ENCODE data around the gene DYSF.
"Not testable (repeated sequence)": the region's sequence is repeated elsewhere in the genome, so short reads cannot be mapped to it uniquely, and the experiment has no call there.

DYSF gene

GRCh38 chr2:71619230-71619741 is 165.9 kb downstream of the DYSF start:
- DNase-seq: no peak

- no peak for DNase-seq
Observed at GRCh38 chr2:71620116-71620515, 166.8 kb downstream of the DYSF start.

GRCh38 chr2:71620851-71621251 is 167.5 kb downstream of the DYSF start:
- no peak for DNase-seq

- no peak for DNase-seq
Observed at GRCh38 chr2:71629273-71629672, 175.9 kb downstream of the DYSF start.

- DNase-seq: no peak
Observed at GRCh38 chr2:71629771-71630453, 176.6 kb downstream of the DYSF start.

- no peak for DNase-seq
Observed at GRCh38 chr2:71630454-71631328, 177.3 kb downstream of the DYSF start.

- no peak for DNase-seq
Observed at GRCh38 chr2:71631411-71631931, 178.1 kb downstream of the DYSF start.

GRCh38 chr2:71633086-71633485 is 179.7 kb downstream of the DYSF start:
- DNase-seq: no peak

GRCh38 chr2:71634567-71634966 is 181.2 kb downstream of the DYSF start:
- no peak for DNase-seq

GRCh38 chr2:71635798-71636197 is 182.4 kb downstream of the DYSF start:
- no peak for DNase-seq

GRCh38 chr2:71637168-71637567 is 183.8 kb downstream of the DYSF start:
- DNase-seq: no peak

GRCh38 chr2:71637736-71638135 is 184.4 kb downstream of the DYSF start:
- no peak for DNase-seq

- DNase-seq: no peak
Observed at GRCh38 chr2:71639735-71640134, 186.4 kb downstream of the DYSF start.

GRCh38 chr2:71640489-71640888 is 187.1 kb downstream of the DYSF start:
- DNase-seq: no peak

- DNase-seq: no peak
Observed at GRCh38 chr2:71643674-71644357, 190.5 kb downstream of the DYSF start.

- no peak for DNase-seq
Observed at GRCh38 chr2:71646028-71646427, 192.7 kb downstream of the DYSF start.

GRCh38 chr2:71647356-71647755 is 194.0 kb downstream of the DYSF start:
- DNase-seq: no peak

GRCh38 chr2:71655498-71655897 is 202.1 kb downstream of the DYSF start:
- DNase-seq: no peak

GRCh38 chr2:71658256-71658655 is 204.9 kb downstream of the DYSF start:
- DNase-seq: not testable (repeated sequence)

GRCh38 chr2:71658771-71659170 is 205.4 kb downstream of the DYSF start:
- DNase-seq: no peak

- no peak for DNase-seq
Observed at GRCh38 chr2:71659868-71660518, 206.6 kb downstream of the DYSF start.

GRCh38 chr2:71661782-71662181 is 208.4 kb downstream of the DYSF start:
- no peak for DNase-seq

All from NCI-H2171 (cell line).